NCI-H510A (cell line): Measurements from ENCODE around the gene PPARG.
"Not testable (repeated sequence)": the region's sequence is repeated elsewhere in the genome, so short reads cannot be mapped to it uniquely, and the experiment has no call there.

Source experiments
- DNase-seq: peaks from one replicate; lab custom pipeline; 2025; lab: John Stamatoyannopoulos, UW

Gene PPARG

DNA sequence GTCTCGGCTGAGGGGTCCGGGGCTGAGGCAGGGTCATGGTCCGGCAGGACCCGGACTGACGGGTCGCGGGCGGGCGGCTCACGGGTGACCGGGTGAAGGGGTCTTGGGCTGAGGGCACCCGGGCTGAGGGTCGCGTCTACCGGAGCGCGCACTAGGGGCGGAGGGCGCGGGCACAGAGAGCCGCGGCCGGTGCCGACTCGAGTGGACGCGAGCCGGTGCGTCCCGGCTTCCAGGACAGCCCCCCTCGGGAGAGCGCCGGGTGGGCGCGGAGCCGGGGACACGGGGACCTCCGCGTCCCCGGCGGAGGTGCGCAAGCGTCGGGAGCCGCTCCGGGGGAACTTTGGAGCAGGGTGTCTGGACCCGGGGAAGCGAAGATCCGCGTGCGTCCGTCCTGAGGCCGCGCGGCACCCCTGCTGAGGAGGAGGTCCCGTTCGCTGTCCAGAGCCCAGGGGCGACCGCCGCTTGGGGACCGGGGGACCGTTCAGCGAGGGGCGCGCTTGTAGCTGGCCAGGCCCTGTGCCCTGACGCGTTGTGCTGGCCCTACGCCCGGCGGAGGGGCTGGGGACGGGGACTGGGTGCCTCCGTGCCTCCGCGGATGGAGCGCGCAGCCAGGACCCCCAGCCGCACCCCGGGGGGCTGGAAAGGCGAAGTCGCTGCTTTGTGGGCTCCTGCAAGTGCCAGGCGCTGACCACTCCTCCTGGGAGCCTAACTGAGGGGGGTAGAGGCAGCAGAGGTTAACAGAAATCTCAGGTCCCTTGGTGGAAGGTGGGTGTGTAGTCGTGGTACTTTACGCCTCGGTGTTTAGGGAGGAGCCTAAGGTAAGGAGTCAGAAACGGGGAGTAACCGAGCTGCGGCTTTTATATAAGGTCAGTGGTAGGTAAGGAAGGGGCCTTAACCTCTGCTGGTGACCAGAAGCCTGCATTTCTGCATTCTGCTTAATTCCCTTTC is at the start of gene PPARG:
TSS of gene PPARG (plus strand) at position 889 of the 948 bp plus-strand sequence. CDS start 90,642 bp downstream, outside the sequence.
- DNase-seq = no peak

DNA sequence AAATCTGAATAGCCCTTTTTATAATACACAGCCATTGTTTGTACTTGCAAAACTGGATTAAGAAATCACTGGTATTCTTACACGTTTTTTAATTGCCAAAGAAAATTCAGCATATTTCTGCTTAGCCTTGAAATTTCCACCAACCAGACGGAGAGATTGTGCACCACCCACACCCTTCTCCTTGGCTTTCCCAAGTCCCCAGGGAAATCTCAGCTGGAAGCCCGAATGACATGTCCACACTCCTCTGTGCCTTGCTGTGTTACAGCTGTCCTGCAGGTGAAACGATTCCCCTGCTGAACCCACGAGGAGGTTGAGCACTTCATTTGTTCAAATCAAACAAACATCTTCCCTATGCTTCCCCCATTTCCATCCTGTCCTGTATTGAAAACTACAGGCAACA is 49.6 kb upstream of the PPARG start:
- no peak for DNase-seq

DNA sequence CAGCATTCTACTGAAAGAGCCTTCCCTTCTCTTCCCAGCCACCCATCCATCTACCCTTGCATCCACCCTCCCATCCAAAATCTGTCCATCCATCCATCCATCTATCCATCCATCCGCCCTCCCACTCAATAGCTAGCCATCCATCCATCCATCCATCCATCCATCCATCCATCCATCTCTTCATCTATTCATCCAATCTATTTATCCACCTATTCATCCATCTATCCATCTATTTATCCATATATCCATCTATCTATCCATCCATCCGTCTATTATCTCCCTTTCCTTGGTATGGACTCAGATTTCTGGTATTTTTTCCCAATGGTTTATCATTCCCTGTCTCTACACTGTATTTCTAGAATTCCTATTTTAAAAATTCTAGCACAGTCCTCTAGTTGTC is 46.1 kb upstream of the PPARG start:
- no peak for DNase-seq

DNA sequence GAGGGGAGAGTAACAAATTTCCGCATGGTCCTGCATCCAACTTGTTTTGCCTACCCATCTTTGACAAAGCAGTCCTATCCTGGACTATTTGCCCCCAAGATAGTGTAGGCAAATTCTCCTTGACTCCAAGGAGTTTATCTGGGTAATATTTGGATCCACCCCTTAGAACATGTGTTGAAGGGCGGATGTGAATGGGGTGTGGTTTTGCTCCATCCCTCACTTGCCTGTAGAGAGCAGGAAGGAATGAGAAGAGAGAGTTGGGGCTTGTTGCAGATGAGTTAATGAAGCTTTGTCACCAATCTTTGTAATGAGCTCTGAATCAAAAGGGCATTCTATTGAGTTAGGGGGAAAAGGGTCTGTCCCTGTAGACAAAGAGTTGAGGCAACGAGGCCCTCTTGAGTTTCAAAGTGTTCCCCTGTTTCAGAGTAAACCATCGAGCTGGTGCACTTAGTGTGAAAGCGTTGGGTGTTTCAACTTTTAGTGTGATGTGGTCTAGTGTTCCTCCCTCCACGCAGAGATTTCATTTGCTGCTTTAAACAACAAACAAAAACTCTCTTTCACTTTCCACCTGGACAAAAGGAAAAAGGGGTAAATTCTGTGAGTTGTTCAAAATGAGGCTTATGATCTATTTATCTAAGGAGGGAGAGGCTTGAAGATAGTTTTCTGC is 42.2 kb upstream of the PPARG start:
- no peak for DNase-seq

DNA sequence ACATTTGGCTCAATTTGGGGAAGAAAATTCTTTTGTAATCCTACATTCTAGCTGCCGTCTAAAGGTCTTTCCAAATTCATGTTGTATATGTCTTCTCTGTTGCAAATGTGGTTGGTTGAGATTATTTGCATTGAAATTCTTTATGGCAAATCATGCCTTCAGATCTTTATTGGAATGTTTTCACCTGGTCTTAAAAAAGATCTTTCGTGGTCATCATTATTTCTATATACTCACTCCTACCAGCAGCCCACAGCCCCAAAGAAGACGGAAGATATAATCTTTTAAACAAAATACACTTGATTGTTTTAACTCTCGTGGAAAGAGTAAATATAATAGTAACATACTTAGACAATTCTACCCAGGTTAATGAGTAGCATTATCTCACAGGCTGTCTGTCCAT is 41.5 kb upstream of the PPARG start:
- no peak for DNase-seq

DNA sequence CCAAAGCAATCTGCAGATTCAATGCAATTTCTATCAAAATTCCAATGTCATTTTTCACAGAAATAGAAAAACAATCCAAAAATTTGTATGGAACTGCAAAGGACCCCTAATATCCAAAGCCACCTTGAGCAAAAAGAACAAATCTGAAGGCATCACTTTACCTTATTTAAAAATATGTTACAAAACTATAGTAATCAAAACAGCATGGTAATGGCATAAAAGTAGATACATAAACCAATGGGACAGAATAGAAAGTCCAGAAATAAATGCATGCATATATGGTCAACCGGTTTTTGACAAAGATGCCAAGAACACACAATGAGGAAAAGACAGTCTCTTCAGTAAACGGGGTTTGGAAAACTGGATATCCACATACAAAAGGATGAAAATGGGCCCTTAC is 39.4 kb upstream of the PPARG start:
- no peak for DNase-seq

DNA sequence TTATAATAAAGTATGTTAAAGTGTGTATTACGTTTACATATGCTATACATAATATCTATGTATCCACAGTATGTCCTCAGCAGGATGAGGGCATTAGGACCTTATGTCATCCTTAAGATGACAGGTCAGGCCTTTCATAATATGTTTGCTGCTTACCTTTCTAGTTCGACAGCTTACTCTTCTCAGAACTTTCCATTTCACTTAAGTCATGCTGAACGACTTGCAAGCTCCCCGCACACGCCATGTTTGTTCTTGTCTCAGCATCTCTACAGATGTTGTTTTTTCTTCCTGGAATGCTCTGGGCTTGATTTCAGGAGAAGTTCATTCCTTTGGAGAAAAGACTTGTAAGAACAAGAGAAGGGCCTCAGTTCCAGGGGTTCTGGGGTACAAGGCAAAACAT is 36.0 kb upstream of the PPARG start:
- no peak for DNase-seq

DNA sequence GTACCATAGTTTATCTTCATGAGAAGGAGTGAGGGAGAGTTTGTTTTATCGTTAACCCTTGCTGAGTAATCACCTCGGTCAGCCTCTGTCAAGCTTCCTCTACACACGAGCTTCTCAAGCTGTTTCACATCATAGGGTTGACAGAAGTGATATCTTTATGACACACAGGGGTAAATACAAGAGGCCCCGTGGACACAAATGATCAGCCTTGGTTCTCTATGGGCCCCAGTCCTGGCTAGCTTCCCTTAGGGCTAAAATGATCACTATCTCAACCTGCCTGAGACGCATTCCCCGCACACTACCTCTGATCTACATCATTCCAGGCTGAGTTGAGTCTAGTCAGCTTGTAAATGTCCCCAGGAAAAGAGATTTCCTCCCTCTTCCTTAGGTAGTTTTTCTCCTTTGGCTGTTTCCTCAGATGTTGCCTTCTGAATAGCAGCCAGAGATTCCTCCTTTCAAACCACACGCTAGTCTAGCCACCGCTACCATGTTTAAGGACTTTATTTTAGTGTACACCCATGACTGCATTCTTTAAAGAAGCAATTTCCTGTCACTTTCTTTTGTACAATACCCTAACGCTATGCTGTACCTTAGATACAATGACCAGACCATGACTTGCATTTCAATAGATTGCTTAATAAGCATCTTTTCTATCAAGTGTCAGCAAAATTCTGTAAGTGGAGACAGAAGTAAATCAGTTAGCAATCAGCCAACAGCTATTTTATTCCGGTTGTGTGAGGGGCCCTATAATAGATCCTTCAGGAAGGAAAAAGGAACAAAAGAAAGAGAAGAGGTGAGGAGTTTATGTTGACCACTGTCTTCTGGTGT is 35.1 kb upstream of the PPARG start:
- no peak for DNase-seq

DNA sequence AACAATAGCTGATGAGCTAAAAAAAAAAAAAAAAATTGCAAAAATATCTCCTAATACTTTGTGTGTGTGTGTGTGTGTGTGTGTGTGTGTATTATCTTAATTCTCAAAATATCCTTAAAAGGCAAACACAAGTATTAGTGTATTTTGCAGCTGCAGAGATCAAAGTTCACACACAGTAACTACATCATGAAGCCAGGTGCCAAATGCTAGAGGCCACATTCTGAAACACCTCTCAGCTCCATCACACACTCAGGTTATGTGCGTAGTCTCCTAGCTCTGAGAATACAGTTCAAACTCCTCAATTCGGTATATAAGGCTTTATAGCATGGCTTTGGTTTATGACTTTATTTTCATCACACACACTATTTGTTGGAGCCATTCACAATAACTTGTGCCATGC is 33.5 kb upstream of the PPARG start:
- no peak for DNase-seq

DNA sequence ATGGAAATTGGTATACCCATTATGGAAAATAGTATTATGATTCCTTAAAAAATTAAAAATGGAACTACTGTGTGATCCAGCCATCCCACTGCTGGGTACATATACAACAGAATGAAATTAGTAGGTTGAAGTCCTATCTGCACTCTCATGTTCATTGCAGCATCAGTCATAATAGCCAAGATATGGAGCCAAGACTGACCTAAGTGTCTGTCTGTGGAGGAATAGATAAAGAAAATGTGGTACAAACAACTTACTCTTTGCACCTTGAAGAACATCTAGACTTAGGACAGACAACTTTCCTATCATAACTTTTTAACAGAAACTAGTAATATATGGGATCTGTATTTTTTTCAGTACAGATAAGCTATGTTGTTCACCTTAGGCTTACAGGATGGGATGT is 30.0 kb upstream of the PPARG start:
- no peak for DNase-seq

DNA sequence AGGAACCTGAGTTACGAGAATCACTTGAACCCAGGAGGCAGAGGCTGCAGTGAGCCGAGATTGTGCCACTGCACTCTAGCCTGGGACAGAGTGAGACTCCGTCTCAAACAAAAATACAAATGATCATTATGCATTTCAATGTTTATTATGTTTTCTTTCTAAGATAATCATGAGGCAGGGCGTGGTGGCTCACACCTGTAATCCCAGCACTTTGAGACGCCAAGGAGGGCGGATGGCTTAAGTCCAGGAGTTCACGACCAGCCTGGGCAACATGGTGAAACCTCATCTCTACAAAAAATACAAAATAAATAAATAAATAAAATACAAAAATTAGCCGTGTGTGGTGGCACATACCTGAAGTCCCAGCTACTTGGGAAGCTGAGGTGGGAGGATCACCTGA is 26.7 kb upstream of the PPARG start:
- not testable (repeated sequence) for DNase-seq

DNA sequence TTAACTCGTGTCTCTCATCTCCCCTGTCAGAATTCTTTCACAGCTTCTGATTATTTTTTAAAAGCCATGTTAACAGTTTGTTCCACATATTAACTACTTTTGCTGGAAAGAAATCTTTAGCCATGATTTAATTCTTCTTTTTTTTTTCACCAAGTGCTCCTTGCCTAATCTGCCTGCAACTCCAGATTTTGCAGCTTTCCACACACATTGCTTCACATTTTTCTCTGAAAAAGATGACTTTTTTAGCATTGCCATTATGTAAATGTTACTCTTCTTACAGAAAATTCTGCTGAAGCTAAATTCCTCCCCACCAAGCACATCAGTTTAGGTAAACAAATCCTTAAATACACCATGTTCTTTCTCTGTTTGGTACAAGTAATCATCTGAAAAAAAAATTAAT is 23.4 kb upstream of the PPARG start:
- DNase-seq = no peak

DNA sequence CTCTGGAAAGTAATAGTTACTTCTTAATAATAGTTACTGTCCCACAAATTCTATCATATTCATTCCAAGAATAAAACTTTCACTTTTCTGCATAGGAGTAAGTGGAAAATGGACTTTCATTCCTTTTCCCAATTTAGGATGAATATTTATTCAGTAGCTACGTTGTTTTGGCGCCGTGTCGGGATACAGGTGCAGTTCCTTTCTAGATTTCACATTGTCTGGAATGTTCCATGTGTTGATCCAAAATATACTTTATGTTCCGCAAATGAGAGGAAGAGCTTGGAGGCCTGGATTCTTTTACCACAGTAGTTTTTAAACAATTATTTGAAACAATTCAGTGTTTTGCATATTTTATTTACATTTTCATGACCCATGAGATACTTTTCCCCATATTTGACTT is 22.8 kb upstream of the PPARG start:
- no peak for DNase-seq

DNA sequence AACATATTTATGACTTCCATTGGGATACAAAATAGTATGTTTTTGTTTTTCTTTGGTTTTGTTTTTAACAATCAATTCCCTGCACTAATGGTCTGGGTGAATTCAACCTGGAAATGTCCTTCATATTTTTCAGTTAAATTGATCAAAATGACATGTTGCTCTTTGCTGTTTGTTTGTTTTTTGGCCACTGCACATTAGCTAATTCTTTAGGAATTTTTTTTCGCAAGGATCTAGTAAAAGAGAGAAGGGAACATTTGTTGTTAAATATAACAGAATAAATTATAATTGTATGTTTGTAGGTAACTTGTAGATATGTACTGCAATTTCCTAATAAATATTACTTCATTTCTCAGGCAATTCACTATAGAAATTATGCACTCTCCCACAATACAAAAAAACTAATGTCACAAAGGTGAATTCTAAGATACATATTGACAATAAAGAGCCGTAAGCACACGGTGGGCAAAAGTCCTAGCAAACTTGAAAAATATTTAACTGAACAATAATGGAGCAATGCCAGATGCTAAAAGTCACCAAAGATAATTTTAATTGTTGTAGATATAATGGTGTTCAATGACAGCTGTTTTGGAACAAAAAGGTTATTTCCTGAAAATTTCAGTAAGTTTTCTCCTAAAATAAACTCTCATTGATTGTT is 21.4 kb upstream of the PPARG start:
- DNase-seq = no peak

DNA sequence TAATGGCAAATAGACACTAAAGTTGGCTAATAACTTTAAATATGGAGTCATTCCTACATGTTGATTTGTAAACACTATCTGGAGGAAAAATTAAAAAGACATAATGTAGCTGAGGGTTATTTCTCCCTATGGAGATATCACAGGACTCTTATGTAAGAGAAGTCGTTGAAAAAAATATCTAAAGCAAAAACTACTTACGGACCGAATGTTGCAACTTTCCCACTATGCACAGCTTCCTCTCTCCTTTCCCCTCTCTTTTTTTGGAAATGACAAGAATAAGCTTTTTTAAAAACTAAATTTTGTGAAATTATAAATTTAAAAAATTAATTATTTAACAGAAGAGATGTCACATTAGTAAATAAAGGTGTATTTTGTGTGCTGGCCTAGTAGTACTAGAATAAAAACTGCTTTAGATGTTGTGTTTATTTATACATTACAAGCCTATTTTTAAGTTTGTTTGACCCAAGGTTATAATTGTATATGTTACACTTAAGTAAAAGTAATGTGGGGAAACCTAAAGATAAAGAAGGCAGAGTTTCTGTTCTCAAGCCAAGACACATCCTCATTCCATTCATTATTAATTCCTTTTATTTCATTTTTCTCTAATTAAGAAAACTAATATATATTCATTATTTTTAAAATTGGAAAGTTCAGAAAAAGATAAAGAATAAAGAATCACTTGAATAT is 20.7 kb upstream of the PPARG start:
- DNase-seq = no peak

DNA sequence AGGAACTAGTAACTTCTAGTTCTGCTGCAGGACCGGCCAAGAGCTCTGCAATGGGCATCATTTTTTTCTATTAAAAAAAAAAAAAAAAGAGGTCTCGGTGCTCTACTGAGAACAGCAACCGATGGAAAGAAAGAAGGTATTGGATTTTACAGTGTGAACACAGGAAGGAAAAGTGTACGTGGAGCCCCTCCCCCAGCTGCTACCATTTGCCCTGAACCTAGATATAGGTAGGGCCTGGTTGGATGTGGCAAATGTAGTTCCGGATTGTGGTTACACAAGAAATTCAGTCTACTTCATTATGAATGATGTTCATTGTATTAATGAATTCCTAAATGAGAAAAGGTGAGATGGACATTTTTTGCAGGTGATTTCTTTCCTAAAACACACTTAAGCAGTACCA is 17.9 kb upstream of the PPARG start:
- DNase-seq = no peak

DNA sequence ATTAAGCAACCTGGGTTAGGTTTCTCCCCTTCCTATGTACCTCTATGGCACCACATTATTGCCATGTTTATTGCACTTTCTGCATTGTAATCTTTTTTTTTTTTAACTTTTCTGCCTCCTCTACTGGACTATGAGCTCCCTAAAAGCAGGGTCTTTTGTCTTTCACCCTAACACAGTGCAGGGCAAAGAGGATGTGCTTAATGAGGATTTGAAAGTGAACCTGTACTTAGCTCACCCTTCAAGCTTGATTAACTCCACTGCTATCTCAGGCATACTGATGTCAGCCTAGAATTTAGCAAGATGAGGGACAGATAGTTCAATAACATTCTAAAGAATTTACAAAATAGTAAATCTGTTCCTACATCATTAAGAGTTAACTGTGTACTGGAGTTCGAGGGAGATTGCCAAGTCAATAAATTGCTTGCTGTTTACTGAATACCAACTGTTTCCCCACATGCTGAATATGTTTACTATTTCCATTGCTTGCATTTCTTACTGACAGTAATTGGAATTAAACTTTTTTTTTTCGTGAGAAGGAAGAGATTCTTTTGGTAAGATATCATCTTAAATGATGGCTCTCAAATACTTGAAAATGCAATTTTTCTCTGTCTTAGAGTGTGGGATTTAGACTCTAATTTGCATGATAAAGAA is 15.7 kb upstream of the PPARG start:
- DNase-seq = no peak

DNA sequence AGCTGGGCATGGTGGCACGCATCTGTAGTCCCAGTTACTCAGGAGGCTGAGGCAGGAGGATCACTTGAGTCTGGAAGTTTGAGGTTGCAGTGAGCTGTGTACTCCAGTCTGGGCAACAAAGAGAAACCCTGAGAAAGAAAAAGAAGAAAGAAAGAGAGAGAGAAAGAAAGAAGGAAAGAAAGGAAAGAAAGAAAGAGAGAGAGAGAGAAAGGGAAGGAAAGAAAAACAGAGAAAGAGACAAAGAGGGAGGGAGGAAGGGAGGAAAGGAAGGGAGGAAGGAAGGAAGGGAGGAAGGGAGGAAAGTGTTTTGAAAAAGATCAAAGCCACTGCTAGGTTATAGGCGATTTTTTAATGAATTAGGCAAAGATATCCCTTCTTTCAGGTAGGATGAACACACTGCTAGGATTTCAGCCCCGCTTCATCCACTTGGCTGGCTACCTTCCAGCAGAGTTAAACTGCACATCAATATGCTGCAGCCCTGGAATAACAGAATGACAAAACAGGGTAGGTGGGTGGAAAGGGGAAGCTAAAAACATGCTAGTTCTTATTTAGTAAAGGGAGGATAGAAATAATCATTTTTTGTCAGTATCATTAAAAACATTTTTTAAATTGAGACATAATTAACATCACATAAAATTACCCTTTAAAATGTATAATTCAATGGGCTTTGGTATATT is 12.8 kb upstream of the PPARG start:
- no peak for DNase-seq

DNA sequence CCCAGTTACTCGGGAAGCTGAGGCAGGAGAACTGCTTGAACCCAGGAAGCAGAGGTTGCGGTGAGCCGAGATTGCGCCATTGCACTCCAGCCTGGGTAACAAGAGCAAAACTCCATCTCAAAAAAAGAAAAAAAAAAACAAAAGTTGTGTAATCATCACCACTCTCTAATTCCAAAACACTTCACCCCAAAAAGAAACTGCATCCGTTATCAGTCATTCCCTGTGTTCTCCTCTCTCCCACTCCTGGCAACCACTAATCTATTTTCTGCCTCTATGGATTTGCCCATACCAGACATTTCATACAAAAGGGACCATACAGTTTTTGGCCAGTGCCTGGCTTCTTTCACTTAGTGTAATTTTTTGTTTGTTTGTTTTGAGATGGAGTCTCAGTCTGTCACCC is 12.0 kb upstream of the PPARG start:
- not testable (repeated sequence) for DNase-seq

DNA sequence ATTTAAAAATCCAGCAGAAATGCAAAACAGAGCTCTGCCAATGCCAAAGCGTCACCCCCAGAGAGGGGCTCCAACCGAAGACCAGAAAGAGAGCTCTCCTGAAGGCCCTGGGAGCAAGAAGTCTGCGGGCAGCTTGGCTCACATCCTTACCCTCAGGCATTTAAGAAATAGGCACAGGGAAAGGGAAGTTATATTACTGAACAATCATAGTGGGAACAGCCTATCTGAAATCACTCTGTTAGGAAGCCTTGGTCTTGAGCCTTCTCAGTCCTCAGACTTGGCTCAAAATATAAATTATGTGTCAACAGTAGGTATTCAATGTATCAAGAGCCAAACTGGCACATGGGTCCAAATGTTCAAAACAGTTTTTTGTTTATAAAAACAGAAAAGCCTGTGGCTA is 10.3 kb upstream of the PPARG start:
- no peak for DNase-seq
